K562 (cell line): ENCODE results near the gene APC. TPM values are rescaled to one million over a fixed set of nuclear protein-coding genes. Genes with fewer than 3 reads are reported as not detected.

Experiments used
- ATAC-seq: fragments of 200-7000 bp; cut with Tn5 transposase; 3 replicates; pipeline ENCODE4 v1.9.1; 2020; ENCODE audit warnings: moderate library complexity
- BruUV-seq: library from RNA; stranded (reverse); fragments of 400-500 nt; replicated peaks from 2 replicates; lab custom pipeline; 2021; lab: Mats Ljungman, UMichigan
- CTCF ChIA-PET: fragments of 300-600 bp; formaldehyde crosslinking; extraction: SDS; loops from one replicate; lab custom pipeline; 2021; ENCODE audit warnings: low intra/inter-chr PET ratio; lab: Yijun Ruan, JAX
- POLR2A ChIA-PET: fragments of 300-600, 350-650 bp; sonication (Branson Sonifier 250); formaldehyde crosslinking; extraction: SDS; loops from one replicate; lab custom pipeline; 2021; ENCODE audit warnings: antibody characterized with exemption, inconsistent platforms; lab: Yijun Ruan, JAX
- DNase-seq, 4 experiments: peaks; one replicate each; pipeline versions ENCODE4 v3.0.0 to v3.0.0-alpha.2; 2011 to 2018; ENCODE audit warnings: low spot score in 3 of 4, mixed read lengths in 3 of 4; ENCODE audit errors: extremely low read depth in 1 of 4
- FAIRE-seq: peaks from 2 replicates; lab custom pipeline; 2011; peaks lifted over from hg19 to GRCh38; lab: Jason Lieb, UNC
- H2AFZ ChIP-seq: 2 replicates; pipeline ENCODE4 v1.6.0; 2011; ENCODE audit warnings: low read depth, low read length, control low read depth, inconsistent platforms
- H3K27ac ChIP-seq: fragments of 200-600 bp; 3 replicates; pipeline ENCODE4 v1.8.0; 2011; ENCODE audit warnings: low read depth, mild to moderate bottlenecking, control low read depth, inconsistent platforms, low read length, moderate library complexity, mixed read lengths; ENCODE audit errors: extremely low read depth
- H3K27me3 ChIP-seq, 2 experiments: fragments of 300-600 bp in 1 of 2; 2 replicates in 1 of 2; 3 replicates in 1 of 2; pipeline versions ENCODE4 v1.6.0 to v1.8.0; 2011; ENCODE audit warnings: inconsistent platforms in 2 of 2, low read length in 2 of 2, mild to moderate bottlenecking in 1 of 2, mixed read lengths in 1 of 2, moderate library complexity in 1 of 2; ENCODE audit not compliant: control insufficient read depth in 2 of 2, insufficient read depth in 2 of 2
- H3K36me3 ChIP-seq: fragments of 300-600 bp; 3 replicates; pipeline ENCODE4 v1.8.0; 2011; ENCODE audit warnings: mild to moderate bottlenecking, low read length, inconsistent platforms; ENCODE audit not compliant: control insufficient read depth, insufficient read depth
- H3K4me1 ChIP-seq, 2 experiments: fragments of 200-600 bp in 1 of 2; replicated peaks in 1 of 2; 2 replicates in 1 of 2; 3 replicates in 1 of 2; pipeline versions ENCODE4 v1.5.1 to v1.8.0; 2011; ENCODE audit warnings: inconsistent platforms in 2 of 2, low read length in 2 of 2, mild to moderate bottlenecking in 1 of 2, mixed read lengths in 1 of 2, moderate library complexity in 1 of 2; ENCODE audit not compliant: control insufficient read depth in 2 of 2, insufficient read depth in 2 of 2
- H3K4me2 ChIP-seq: 2 replicates; pipeline ENCODE4 v1.6.1; 2011; ENCODE audit warnings: low read length, control low read depth, inconsistent platforms, mixed read lengths; ENCODE audit not compliant: insufficient read depth
- H3K4me3 ChIP-seq: fragments of 200-600 bp; sonication (generic), shearing (Covaris generic); 2 replicates; pipeline ENCODE4 v1.5.1; 2016; ENCODE audit warnings: control low read depth, inconsistent platforms
- H3K79me2 ChIP-seq: fragments of 200-600 bp; 3 replicates; pipeline ENCODE4 v1.8.0; 2011; ENCODE audit warnings: low read length, inconsistent platforms; ENCODE audit not compliant: control insufficient read depth, insufficient read depth
- H3K9ac ChIP-seq, 2 experiments: 2 replicates each; pipeline versions ENCODE4 v1.6.0 to v1.6.1; 2011; ENCODE audit warnings: low read depth in 2 of 2, low read length in 2 of 2, control low read depth in 1 of 2, inconsistent platforms in 1 of 2, mild to moderate bottlenecking in 1 of 2, mixed read lengths in 1 of 2; ENCODE audit not compliant: insufficient read depth in 1 of 2
- H3K9me1 ChIP-seq: one replicate; pipeline ENCODE4 v1.6.0; 2011; ENCODE audit warnings: inconsistent platforms, mild to moderate bottlenecking, low read length, moderate library complexity; ENCODE audit not compliant: control insufficient read depth, insufficient read depth
- H3K9me3 ChIP-seq: replicated peaks from 2 replicates; pipeline ENCODE4 v1.5.1; 2011; ENCODE audit warnings: low read depth, low read length, inconsistent platforms; ENCODE audit not compliant: control insufficient read depth, insufficient read depth
- H4K20me1 ChIP-seq: replicated peaks from 2 replicates; pipeline ENCODE4 v1.6.1; 2011; ENCODE audit warnings: low read length, inconsistent platforms, mixed read lengths; ENCODE audit not compliant: control insufficient read depth, insufficient read depth
- POLR3A ChIP-seq: IDR thresholded peaks from 2 replicates; pipeline ENCODE4 v1.6.1; 2011; ENCODE audit warnings: borderline replicate concordance, mild to moderate bottlenecking, moderate library complexity; ENCODE audit not compliant: insufficient read length, insufficient read depth; ENCODE audit errors: extremely low read depth
- RAD21 ChIP-seq, 2 experiments: fragments of 250-450 bp in 1 of 2; fragments of 450-650 bp in 1 of 2; sonication (Bioruptor Pico) in 1 of 2; formaldehyde crosslinking in 1 of 2; IDR thresholded peaks in 1 of 2; conservative IDR thresholded peaks in 1 of 2; 2 replicates each; pipeline versions ENCODE4 v1.4.0 to v1.8.0; 2020 to 2022; ENCODE audit warnings: mild to moderate bottlenecking in 2 of 2, moderate library complexity in 1 of 2
- WGBS: fragments of 100-300 bp; shearing (Covaris generic); methylation state at CpG from one replicate; pipeline ENCODE4 v1.1.6; 2016; ENCODE audit warnings: low coverage, mixed read lengths; ENCODE audit not compliant: insufficient coverage; ENCODE audit errors: missing lambda C conversion rate; 5-methylcytosine and 5-hydroxymethylcytosine counted together
- in situ Hi-C: fragments of 300-500 bp; cut with MboI; formaldehyde crosslinking; loops from 4 replicates; pipeline ENCODE4 v1.15.0; 2018; ENCODE audit warnings: inconsistent platforms, mixed read lengths
- intact Hi-C: fragments of 100-400 bp; cut with micrococcal nuclease; formaldehyde crosslinking; loops from 2 replicates; pipeline ENCODE4 v1.14.2; 2022
- polyA plus RNA-seq, 8 experiments: library from polyadenylated mRNA; depleted of rRNA in 4 of 8; stranded (reverse) in 5 of 8; unstranded in 3 of 8; fragments of >200 nt; fragmentation: Nextera tagmentation in 2 of 8; fragmentation: Illumina TruSeq in 1 of 8; extraction: Ambion mirVana in 2 of 8; extraction: Trizol in 1 of 8; gene quantifications; 2 replicates each; pipeline versions ENCODE4 v1.2.1 to v1.2.3, GENCODE V29; 2011 to 2014; ENCODE audit warnings: inconsistent platforms in 1 of 8, missing spikeins in 1 of 8
- total RNA-seq, 7 experiments: library from RNA; depleted of rRNA in 6 of 7; stranded (reverse); fragments of >200 nt in 6 of 7; fragmentation: Illumina TruSeq in 2 of 7; extraction: Trizol in 2 of 7; gene quantifications; 2 replicates each; pipeline versions ENCODE4 v1.2.1 to v1.2.3, GENCODE V29; 2011 to 2021; ENCODE audit warnings: low replicate concordance in 1 of 7
- TF ChIP-seq, protein P1 (sequence below), 2 experiments: fragments of 450-650 bp; formaldehyde crosslinking in 1 of 2; IDR thresholded peaks; 2 replicates each; pipeline versions ENCODE4 v1.4.0 to v1.6.1; 2014 to 2020; ENCODE audit warnings: mild to moderate bottlenecking in 2 of 2, borderline replicate concordance in 1 of 2, low read depth in 1 of 2
- TF ChIP-seq, protein P2 (sequence below), 3 experiments: IDR thresholded peaks in 2 of 3; conservative IDR thresholded peaks in 1 of 3; 2 replicates each; pipeline ENCODE4 v1.5.1; 2011 to 2012; ENCODE audit warnings: low read length in 3 of 3, mild to moderate bottlenecking in 3 of 3, control low read depth in 2 of 3, improper control_type of control experiment in 1 of 3, inconsistent platforms in 1 of 3, low read depth in 1 of 3, mixed read lengths in 1 of 3, moderate library complexity in 1 of 3; ENCODE audit not compliant: insufficient read depth in 2 of 3
- TF ChIP-seq, protein P3 (sequence below): fragments of 450-650 bp; IDR thresholded peaks from 2 replicates; pipeline ENCODE4 v1.6.1; 2016; ENCODE audit warnings: antibody characterized with exemption

The APC gene
- total and polyA plus RNA-seq, 9 of the 15 experiments (the other 6 are each of a cell fraction or from before 2014, with no cell fraction given) = 5.7 to 29.5 (median 15.4) TPM

GRCh38 chr5:112757468-112758208 is 20.0 kb downstream of the APC start:
- FAIRE-seq = peak; percentile 62
- DNase-seq = peak in 3 of 4 experiments; percentile 8 to 68 (median 31)
- H3K9ac ChIP-seq = no peak overlapping the region
- no peaks in the 10 kb centered on the region for H3K9me1 ChIP-seq
- CTCF ChIA-PET = interaction anchor here (0.6 to 2.8 kb wide), 7 partner anchors 56 to 583 kb away, joined by 3 to 28 read pairs (median 6); no protein-coding TSS in a partner anchor
- H3K4me3 ChIP-seq = no peak overlapping the region
- H3K4me1 ChIP-seq = no peaks in the 10 kb centered on the region
- H3K27ac ChIP-seq = no peak overlapping the region
- H3K79me2 ChIP-seq = peaks cover 2% of the 10 kb centered on the region; the same call in 1 of the 3 replicates
- in situ Hi-C loops (loop anchor here (5.0 to 25.0 kb wide), 2 partner anchors 70 to 545 kb away; no protein-coding TSS in a partner anchor), intact Hi-C loops (loop anchor here (1.0 to 5.0 kb wide), 4 partner anchors 66 to 255 kb away; no protein-coding TSS in a partner anchor)
- H4K20me1 ChIP-seq = no peaks in the 10 kb centered on the region
- POLR2A ChIA-PET = interaction anchor here (0.6 to 2.4 kb wide), 4 partner anchors 14 to 337 kb away, joined by 3 to 11 read pairs (median 3); no protein-coding TSS in a partner anchor
- no peaks in the 10 kb centered on the region for H3K9me3 ChIP-seq
- H3K4me2 ChIP-seq = no peak overlapping the region
- BruUV-seq = no TSS peak
- 32% methylated on average over 3 of the region's 3 CpGs for WGBS
- peaks cover 18% of the 10 kb centered on the region; the same call in 2 of the 3 replicates for H3K36me3 ChIP-seq
- peak; percentile 96 for ATAC-seq
- H2AFZ ChIP-seq = no peak overlapping the region
- H3K27me3 ChIP-seq = no peaks in the 10 kb centered on the region
- TF ChIP-seq, protein P1, sequence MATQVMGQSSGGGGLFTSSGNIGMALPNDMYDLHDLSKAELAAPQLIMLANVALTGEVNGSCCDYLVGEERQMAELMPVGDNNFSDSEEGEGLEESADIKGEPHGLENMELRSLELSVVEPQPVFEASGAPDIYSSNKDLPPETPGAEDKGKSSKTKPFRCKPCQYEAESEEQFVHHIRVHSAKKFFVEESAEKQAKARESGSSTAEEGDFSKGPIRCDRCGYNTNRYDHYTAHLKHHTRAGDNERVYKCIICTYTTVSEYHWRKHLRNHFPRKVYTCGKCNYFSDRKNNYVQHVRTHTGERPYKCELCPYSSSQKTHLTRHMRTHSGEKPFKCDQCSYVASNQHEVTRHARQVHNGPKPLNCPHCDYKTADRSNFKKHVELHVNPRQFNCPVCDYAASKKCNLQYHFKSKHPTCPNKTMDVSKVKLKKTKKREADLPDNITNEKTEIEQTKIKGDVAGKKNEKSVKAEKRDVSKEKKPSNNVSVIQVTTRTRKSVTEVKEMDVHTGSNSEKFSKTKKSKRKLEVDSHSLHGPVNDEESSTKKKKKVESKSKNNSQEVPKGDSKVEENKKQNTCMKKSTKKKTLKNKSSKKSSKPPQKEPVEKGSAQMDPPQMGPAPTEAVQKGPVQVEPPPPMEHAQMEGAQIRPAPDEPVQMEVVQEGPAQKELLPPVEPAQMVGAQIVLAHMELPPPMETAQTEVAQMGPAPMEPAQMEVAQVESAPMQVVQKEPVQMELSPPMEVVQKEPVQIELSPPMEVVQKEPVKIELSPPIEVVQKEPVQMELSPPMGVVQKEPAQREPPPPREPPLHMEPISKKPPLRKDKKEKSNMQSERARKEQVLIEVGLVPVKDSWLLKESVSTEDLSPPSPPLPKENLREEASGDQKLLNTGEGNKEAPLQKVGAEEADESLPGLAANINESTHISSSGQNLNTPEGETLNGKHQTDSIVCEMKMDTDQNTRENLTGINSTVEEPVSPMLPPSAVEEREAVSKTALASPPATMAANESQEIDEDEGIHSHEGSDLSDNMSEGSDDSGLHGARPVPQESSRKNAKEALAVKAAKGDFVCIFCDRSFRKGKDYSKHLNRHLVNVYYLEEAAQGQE (IDR thresholded peaks at IDR 0.05; ENCODE audit: borderline replicate concordance) = peak; percentile 87
- TF ChIP-seq, protein P1 (CRISPR knock-in tag; IDR thresholded peaks at IDR 0.05; ENCODE audit: low read depth) = no peak
- TF ChIP-seq, protein P2, sequence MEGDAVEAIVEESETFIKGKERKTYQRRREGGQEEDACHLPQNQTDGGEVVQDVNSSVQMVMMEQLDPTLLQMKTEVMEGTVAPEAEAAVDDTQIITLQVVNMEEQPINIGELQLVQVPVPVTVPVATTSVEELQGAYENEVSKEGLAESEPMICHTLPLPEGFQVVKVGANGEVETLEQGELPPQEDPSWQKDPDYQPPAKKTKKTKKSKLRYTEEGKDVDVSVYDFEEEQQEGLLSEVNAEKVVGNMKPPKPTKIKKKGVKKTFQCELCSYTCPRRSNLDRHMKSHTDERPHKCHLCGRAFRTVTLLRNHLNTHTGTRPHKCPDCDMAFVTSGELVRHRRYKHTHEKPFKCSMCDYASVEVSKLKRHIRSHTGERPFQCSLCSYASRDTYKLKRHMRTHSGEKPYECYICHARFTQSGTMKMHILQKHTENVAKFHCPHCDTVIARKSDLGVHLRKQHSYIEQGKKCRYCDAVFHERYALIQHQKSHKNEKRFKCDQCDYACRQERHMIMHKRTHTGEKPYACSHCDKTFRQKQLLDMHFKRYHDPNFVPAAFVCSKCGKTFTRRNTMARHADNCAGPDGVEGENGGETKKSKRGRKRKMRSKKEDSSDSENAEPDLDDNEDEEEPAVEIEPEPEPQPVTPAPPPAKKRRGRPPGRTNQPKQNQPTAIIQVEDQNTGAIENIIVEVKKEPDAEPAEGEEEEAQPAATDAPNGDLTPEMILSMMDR (IDR thresholded peaks at IDR 0.05 in 2 of 3, conservative IDR thresholded peaks at IDR 0.05 in 1 of 3; ENCODE audit: insufficient read depth in 2 of 3, low read depth in 1 of 3, low read length in 3 of 3) = peak; percentile 60 to 84 (median 63)
- TF ChIP-seq, protein P3, sequence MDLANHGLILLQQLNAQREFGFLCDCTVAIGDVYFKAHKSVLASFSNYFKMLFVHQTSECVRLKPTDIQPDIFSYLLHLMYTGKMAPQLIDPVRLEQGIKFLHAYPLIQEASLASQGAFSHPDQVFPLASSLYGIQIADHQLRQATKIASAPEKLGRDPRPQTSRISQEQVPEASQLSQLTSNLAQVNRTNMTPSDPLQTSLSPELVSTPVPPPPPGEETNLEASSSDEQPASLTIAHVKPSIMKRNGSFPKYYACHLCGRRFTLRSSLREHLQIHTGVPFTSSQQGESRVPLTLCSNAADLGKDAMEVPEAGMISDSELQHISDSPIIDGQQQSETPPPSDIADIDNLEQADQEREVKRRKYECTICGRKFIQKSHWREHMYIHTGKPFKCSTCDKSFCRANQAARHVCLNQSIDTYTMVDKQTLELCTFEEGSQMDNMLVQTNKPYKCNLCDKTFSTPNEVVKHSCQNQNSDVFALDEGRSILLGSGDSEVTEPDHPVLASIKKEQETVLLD = no peak
- TF ChIP-seq RAD21 (CRISPR knock-in tag; conservative IDR thresholded peaks at IDR 0.05 in 1 of 2, IDR thresholded peaks at IDR 0.05 in 1 of 2) (peak; percentile 95 to 97), POLR3A (no peak)
